HepG2 (cell line): ENCODE results near the gene TGM2. TPM values are rescaled to one million over a fixed set of nuclear protein-coding genes. Genes with fewer than 3 reads are reported as not detected.

Experiments
- ATAC-seq: fragments of 200-7000 bp; cut with Tn5 transposase; 3 replicates; pipeline ENCODE4 v1.9.1; 2020; ENCODE audit warnings: mild to moderate bottlenecking, moderate library complexity
- BruUV-seq: library from RNA; stranded (reverse); fragments of 400-500 nt; replicated peaks from 2 replicates; lab custom pipeline; 2021; lab: Mats Ljungman, UMichigan
- CTCF ChIA-PET: fragments of 300-600 bp; formaldehyde crosslinking; extraction: SDS; loops from one replicate; lab custom pipeline; 2021; ENCODE audit warnings: low total read pairs, inconsistent platforms, low intra/inter-chr PET ratio; lab: Yijun Ruan, JAX
- POLR2A ChIA-PET: fragments of 350-600 bp; sonication (Branson Sonifier 250); formaldehyde crosslinking; loops from one replicate; lab custom pipeline; 2020; ENCODE audit warnings: antibody characterized with exemption, inconsistent platforms; lab: Yijun Ruan, JAX
- DNase-seq: peaks from one replicate; pipeline ENCODE4 v3.0.0-alpha.2; 2015; ENCODE audit warnings: low spot score
- FAIRE-seq: peaks from 3 replicates; lab custom pipeline; 2011; peaks lifted over from hg19 to GRCh38; lab: Jason Lieb, UNC
- H2AFZ ChIP-seq: one replicate; pipeline ENCODE4 v1.6.1; 2011; ENCODE audit warnings: low read length, inconsistent platforms
- H3K27ac ChIP-seq: fragments of 300-600 bp; 3 replicates; pipeline ENCODE4 v1.8.0; 2011; ENCODE audit warnings: mixed run types, mild to moderate bottlenecking, mixed read lengths, low read length, inconsistent platforms; ENCODE audit not compliant: insufficient read depth; ENCODE audit errors: extremely low read length
- H3K27me3 ChIP-seq, 2 experiments: fragments of 200-600 bp in 1 of 2; 2 replicates in 1 of 2; 3 replicates in 1 of 2; pipeline versions ENCODE4 v1.6.0 to v1.8.0; 2011; ENCODE audit warnings: low read length in 2 of 2, mild to moderate bottlenecking in 2 of 2, moderate library complexity in 2 of 2, inconsistent platforms in 1 of 2; ENCODE audit not compliant: insufficient read depth in 2 of 2, control insufficient read depth in 1 of 2
- H3K36me3 ChIP-seq, 2 experiments: fragments of 200-600 bp in 1 of 2; replicated peaks in 1 of 2; 2 replicates in 1 of 2; 3 replicates in 1 of 2; pipeline versions ENCODE4 v1.5.1 to v1.8.0; 2011; ENCODE audit warnings: low read length in 2 of 2, inconsistent platforms in 1 of 2; ENCODE audit not compliant: insufficient read depth in 2 of 2, control insufficient read depth in 1 of 2
- H3K4me1 ChIP-seq: 2 replicates; pipeline ENCODE4 v1.5.1; 2012; ENCODE audit warnings: low read length, inconsistent platforms; ENCODE audit not compliant: insufficient read depth
- H3K4me2 ChIP-seq: 2 replicates; pipeline ENCODE4 v1.6.0; 2011; ENCODE audit warnings: low read depth, low read length, inconsistent platforms
- H3K4me3 ChIP-seq, 3 experiments: fragments of 200-600 bp in 1 of 3; sonication (generic), shearing (Covaris generic) in 1 of 3; replicated peaks in 1 of 3; 2 replicates each; pipeline ENCODE4 v1.5.1; 2011 to 2016; ENCODE audit warnings: low read length in 3 of 3, inconsistent platforms in 2 of 3, low read depth in 2 of 3, mild to moderate bottlenecking in 2 of 3, control low read depth in 1 of 3, mixed read lengths in 1 of 3; ENCODE audit not compliant: insufficient read depth in 1 of 3
- H3K79me2 ChIP-seq: one replicate; pipeline ENCODE4 v1.6.1; 2011; ENCODE audit warnings: low read length, inconsistent platforms; ENCODE audit not compliant: insufficient read depth
- H3K9ac ChIP-seq: 2 replicates; pipeline ENCODE4 v1.6.0; 2011; ENCODE audit warnings: mild to moderate bottlenecking, low read depth, low read length, inconsistent platforms; ENCODE audit not compliant: insufficient read depth
- H3K9me3 ChIP-seq: 2 replicates; pipeline ENCODE4 v1.5.1; 2012; ENCODE audit warnings: mild to moderate bottlenecking, low read length
- H4K20me1 ChIP-seq: 2 replicates; pipeline ENCODE4 v1.6.0; 2011; ENCODE audit warnings: inconsistent platforms, mild to moderate bottlenecking, low read length, moderate library complexity; ENCODE audit not compliant: insufficient read depth
- ADNP ChIP-seq: sonication (generic); formaldehyde crosslinking; IDR thresholded peaks from 2 replicates; pipeline ENCODE4 v1.4.0; 2020; ENCODE audit warnings: missing genetic modification reagents
- AKNA ChIP-seq: sonication (generic); formaldehyde crosslinking; IDR thresholded peaks from 2 replicates; pipeline ENCODE4 v1.4.0; 2020; ENCODE audit warnings: missing genetic modification reagents, borderline replicate concordance
- CHD4 ChIP-seq: fragments of 200-600 bp; sonication (generic); IDR thresholded peaks from 2 replicates; pipeline ENCODE4 v1.7.0; 2017; ENCODE audit warnings: mild to moderate bottlenecking, low read length, borderline replicate concordance
- GMEB2 ChIP-seq: IDR thresholded peaks from 2 replicates; pipeline ENCODE4 v1.6.1; 2016; ENCODE audit warnings: missing biosample characterization, missing genetic modification reagents, low read depth
- KDM1A ChIP-seq: IDR thresholded peaks from 2 replicates; pipeline ENCODE4 v1.6.1; 2016; ENCODE audit warnings: missing compliant biosample characterization
- MAFF ChIP-seq: IDR thresholded peaks from 2 replicates; pipeline ENCODE4 v1.6.1; 2011; ENCODE audit warnings: low read depth, low read length, improper control_type of control experiment
- MAFK ChIP-seq, 2 experiments: IDR thresholded peaks in 1 of 2; conservative IDR thresholded peaks in 1 of 2; 2 replicates each; pipeline ENCODE4 v1.6.1; 2011; ENCODE audit warnings: improper control_type of control experiment in 2 of 2, low read length in 2 of 2
- RCOR2 ChIP-seq: IDR thresholded peaks from 2 replicates; pipeline ENCODE4 v1.6.1; 2016; ENCODE audit warnings: missing biosample characterization, missing genetic modification reagents
- SP5 ChIP-seq: IDR thresholded peaks from 2 replicates; pipeline ENCODE4 v1.6.1; 2016; ENCODE audit warnings: low read depth, borderline replicate concordance
- ZMYM3 ChIP-seq: sonication (generic); formaldehyde crosslinking; IDR thresholded peaks from 2 replicates; pipeline ENCODE4 v1.5.1; 2020; ENCODE audit warnings: mild to moderate bottlenecking, missing genetic modification reagents
- ZNF3 ChIP-seq: IDR thresholded peaks from 2 replicates; pipeline ENCODE4 v1.7.0; 2017; ENCODE audit warnings: inconsistent platforms
- ZNF570 ChIP-seq: sonication (generic); formaldehyde crosslinking; IDR thresholded peaks from 2 replicates; pipeline ENCODE4 v1.4.0; 2020; ENCODE audit warnings: mild to moderate bottlenecking, missing genetic modification reagents, borderline replicate concordance
- ZNF629 ChIP-seq: sonication (generic); formaldehyde crosslinking; conservative IDR thresholded peaks from 2 replicates; pipeline ENCODE4 v1.5.0; 2020; ENCODE audit warnings: missing genetic modification reagents
- ZNF713 ChIP-seq: sonication (generic); formaldehyde crosslinking; IDR thresholded peaks from 2 replicates; pipeline ENCODE4 v1.4.0; 2020; ENCODE audit warnings: mild to moderate bottlenecking, missing genetic modification reagents
- ZNF768 ChIP-seq: sonication (generic); formaldehyde crosslinking; IDR thresholded peaks from 2 replicates; pipeline ENCODE4 v1.4.0; 2020; ENCODE audit warnings: missing genetic modification reagents
- WGBS: methylation state at CpG from one replicate; pipeline ENCODE4 v1.1.6; 2017; ENCODE audit warnings: low lambda C conversion rate; 5-methylcytosine and 5-hydroxymethylcytosine counted together
- in situ Hi-C: cut with HindIII; loops from 2 replicates; pipeline ENCODE4 v1.10.0; 2017; ENCODE audit warnings: low pct_unique_long_range_greater_than_20kb; ENCODE audit not compliant: extremely low pct_ligation_motif_present
- intact Hi-C: fragments of 100-400 bp; cut with micrococcal nuclease; formaldehyde crosslinking; loops from one replicate; pipeline ENCODE4 v1.10.0; 2022; ENCODE audit not compliant: unreplicated experiment
- polyA plus RNA-seq, 8 experiments: library from polyadenylated mRNA; depleted of rRNA in 3 of 8; stranded (reverse) in 7 of 8; unstranded in 1 of 8; fragments of >200 nt; fragmentation: Illumina TruSeq in 4 of 8; extraction: Trizol in 4 of 8; gene quantifications; 2 replicates each; pipeline versions ENCODE4 v1.2.1 to v1.2.3, GENCODE V29; 2011 to 2016; ENCODE audit warnings: low read depth in 4 of 8, missing spikeins in 1 of 8, mixed read lengths in 1 of 8; ENCODE audit not compliant: insufficient read depth in 1 of 8
- total RNA-seq, 5 experiments: library from RNA; depleted of rRNA; stranded (reverse); fragments of >200 nt; fragmentation: Illumina TruSeq; extraction: Trizol; gene quantifications; 2 replicates each; pipeline ENCODE4 v1.2.3, GENCODE V29; 2016; ENCODE audit warnings: low read depth in 1 of 5

Gene TGM2
- total and polyA plus RNA-seq, 2 of the 13 experiments (the other 11 are each of a cell fraction or from before 2014, with no cell fraction given), result 4.2 to 46.4 TPM

GRCh38 chr20:38171675-38172043 lies 6.6 kb upstream of the TGM2 start:
- peaks cover 74% of the 10 kb centered on the region for H3K4me1 ChIP-seq
- H3K9ac ChIP-seq, result no peak overlapping the region
- no peaks in the 10 kb centered on the region for H3K36me3 ChIP-seq
- in situ Hi-C loops (no loop called here), intact Hi-C loops (no loop called here)
- no peak for DNase-seq
- no peaks in the 10 kb centered on the region for H4K20me1 ChIP-seq
- peak; percentile 86; the same call in 1 of the 2 replicates for TF ChIP-seq KDM1A (CRISPR knock-in tag)
- TF ChIP-seq ZNF768 (CRISPR knock-in tag), result peak; percentile 27; the same call in 1 of the 2 replicates
- TF ChIP-seq ADNP, result peak; percentile 31; the same call in 1 of the 2 replicates
- TF ChIP-seq ZNF713 (CRISPR knock-in tag), result 0 out of 2 replicates have a peak, but pooled peaks have one; percentile 40
- TF ChIP-seq ZNF570 (CRISPR knock-in tag), result no peak
- 0 out of 2 replicates have a peak, but pooled peaks have one; percentile 55 for TF ChIP-seq MAFF
- TF ChIP-seq ZNF629 (CRISPR knock-in tag), result peak; percentile 97
- no peak for TF ChIP-seq GMEB2 (CRISPR knock-in tag)
- peak; percentile 90 for TF ChIP-seq ZMYM3 (CRISPR knock-in tag)
- TF ChIP-seq RCOR2 (CRISPR knock-in tag), result 0 out of 2 replicates have a peak, but pooled peaks have one; percentile 57
- TF ChIP-seq AKNA, result no peak
- TF ChIP-seq CHD4, result peak; percentile 81; the same call in 1 of the 2 replicates
- peak; percentile 75 to 76 for TF ChIP-seq MAFK (conservative IDR thresholded peaks at IDR 0.05 in 1 of 2, IDR thresholded peaks at IDR 0.05 in 1 of 2; ENCODE audit: low read length in 2 of 2)
- peak; percentile 75 for TF ChIP-seq ZNF3
- 0 out of 2 replicates have a peak, but pooled peaks have one; percentile 4 for TF ChIP-seq SP5 (CRISPR knock-in tag)
- H3K4me2 ChIP-seq, result peak overlapping the region; percentile 33
- CTCF ChIA-PET, result no interaction called here
- POLR2A ChIA-PET, result no interaction called here
- no peaks in the 10 kb centered on the region for H3K27me3 ChIP-seq
- no peak overlapping the region for H3K4me3 ChIP-seq
- H3K79me2 ChIP-seq, result no peaks in the 10 kb centered on the region
- no peaks in the 10 kb centered on the region for H3K9me3 ChIP-seq
- no peak overlapping the region for H3K27ac ChIP-seq
- WGBS, result 16% methylated on average over 4 of the region's 4 CpGs
- no TSS peak for BruUV-seq
- H2AFZ ChIP-seq, result no peak overlapping the region
- no peak for ATAC-seq
- no peak for FAIRE-seq
